ENCODE measurements around the gene ANKRD28.

The ANKRD28 gene

DNA sequence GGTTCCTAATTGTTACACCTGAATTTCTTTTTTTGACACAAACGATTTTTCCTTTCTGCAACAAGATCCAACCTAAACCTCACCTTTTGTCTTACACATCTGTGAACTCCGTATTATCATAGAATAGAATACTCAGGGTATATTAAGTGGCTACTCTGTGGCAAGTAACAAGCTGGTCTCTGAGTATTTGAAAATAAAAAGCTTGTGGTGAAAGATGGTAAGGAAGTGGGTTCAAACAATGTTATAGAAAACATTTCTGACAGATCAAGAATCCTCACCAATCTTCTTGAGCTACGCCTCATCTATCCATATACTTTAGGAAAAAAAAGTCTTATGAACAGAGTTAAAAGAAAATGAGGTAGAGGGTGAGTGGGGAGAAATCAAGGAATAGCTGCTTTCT, 3.5 kb upstream of the ANKRD28 start:
- Histone ChIP-seq H3K9me3 (ENCODE audit: insufficient read depth, low read depth, low read length) (no peaks in the 10 kb centered on the region), H3K4me2 (ENCODE audit: low read depth, low read length, poor library complexity, severe bottlenecking) (peak overlapping the region; percentile 47), H3K27me3 (ENCODE audit: insufficient read depth, low read length, poor library complexity, severe bottlenecking) (no peaks in the 10 kb centered on the region), H3K79me2 (ENCODE audit: insufficient read depth, low read length) (peaks cover 77% of the 10 kb centered on the region), H3K9ac (ENCODE audit: low read depth, low read length, poor library complexity, severe bottlenecking) (peak overlapping the region; percentile 57), H3K9me2 (replicated peaks; ENCODE audit: low read depth, low read length) (no peaks in the 10 kb centered on the region), H2AFZ (ENCODE audit: low read length) (no peak overlapping the region), H3F3A (ENCODE audit: low read depth) (peaks cover 9% of the 10 kb centered on the region; the same call in 1 of the 2 replicates), H3K36me3 (ENCODE audit: insufficient read depth, low read length) (no peaks in the 10 kb centered on the region), H3K4me3 (ENCODE audit: low read length, poor library complexity, severe bottlenecking) (peak overlapping the region; percentile 6), H4K20me1 (ENCODE audit: insufficient read depth, low read length, poor library complexity, severe bottlenecking) (peaks cover 8% of the 10 kb centered on the region), H3K4me1 (ENCODE audit: insufficient read depth, low read length, poor library complexity, severe bottlenecking) (peaks cover 93% of the 10 kb centered on the region)
- TF ChIP-seq, protein P1, sequence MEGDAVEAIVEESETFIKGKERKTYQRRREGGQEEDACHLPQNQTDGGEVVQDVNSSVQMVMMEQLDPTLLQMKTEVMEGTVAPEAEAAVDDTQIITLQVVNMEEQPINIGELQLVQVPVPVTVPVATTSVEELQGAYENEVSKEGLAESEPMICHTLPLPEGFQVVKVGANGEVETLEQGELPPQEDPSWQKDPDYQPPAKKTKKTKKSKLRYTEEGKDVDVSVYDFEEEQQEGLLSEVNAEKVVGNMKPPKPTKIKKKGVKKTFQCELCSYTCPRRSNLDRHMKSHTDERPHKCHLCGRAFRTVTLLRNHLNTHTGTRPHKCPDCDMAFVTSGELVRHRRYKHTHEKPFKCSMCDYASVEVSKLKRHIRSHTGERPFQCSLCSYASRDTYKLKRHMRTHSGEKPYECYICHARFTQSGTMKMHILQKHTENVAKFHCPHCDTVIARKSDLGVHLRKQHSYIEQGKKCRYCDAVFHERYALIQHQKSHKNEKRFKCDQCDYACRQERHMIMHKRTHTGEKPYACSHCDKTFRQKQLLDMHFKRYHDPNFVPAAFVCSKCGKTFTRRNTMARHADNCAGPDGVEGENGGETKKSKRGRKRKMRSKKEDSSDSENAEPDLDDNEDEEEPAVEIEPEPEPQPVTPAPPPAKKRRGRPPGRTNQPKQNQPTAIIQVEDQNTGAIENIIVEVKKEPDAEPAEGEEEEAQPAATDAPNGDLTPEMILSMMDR (conservative IDR thresholded peaks at IDR 0.05; ENCODE audit: low read length): no peak
- TF ChIP-seq EZH2phosphoT487 (IDR thresholded peaks at IDR 0.05; ENCODE audit: borderline replicate concordance): no peak

DNA sequence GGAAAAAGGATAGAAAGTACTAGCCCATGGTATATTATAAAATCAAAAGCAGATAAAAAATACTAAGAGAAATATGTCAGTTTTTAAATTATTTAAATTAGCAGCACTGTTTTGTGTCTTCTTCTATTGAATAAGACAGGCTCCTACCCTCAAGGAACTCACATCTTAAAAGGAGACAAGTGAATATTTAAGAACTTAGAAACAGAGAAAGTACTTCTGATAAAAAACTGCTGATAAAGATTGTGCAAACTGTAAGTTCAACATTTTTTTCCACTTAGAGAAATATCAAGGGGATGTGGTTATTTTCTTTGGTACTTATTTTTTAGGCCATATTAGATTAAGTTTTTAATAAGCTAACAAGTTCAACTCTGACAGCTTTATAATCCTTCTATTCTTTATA, 3.0 kb upstream of the ANKRD28 start:
- Histone ChIP-seq H2AFZ (ENCODE audit: low read length) (no peak overlapping the region), H3K4me2 (ENCODE audit: low read depth, low read length, poor library complexity, severe bottlenecking) (peak overlapping the region; percentile 47), H3K9ac (ENCODE audit: low read depth, low read length, poor library complexity, severe bottlenecking) (peak overlapping the region; percentile 57), H3K9me2 (replicated peaks; ENCODE audit: low read depth, low read length) (no peaks in the 10 kb centered on the region), H3K27me3 (ENCODE audit: insufficient read depth, low read length, poor library complexity, severe bottlenecking) (no peaks in the 10 kb centered on the region), H3K4me1 (ENCODE audit: insufficient read depth, low read length, poor library complexity, severe bottlenecking) (peaks cover 91% of the 10 kb centered on the region), H3K9me3 (ENCODE audit: insufficient read depth, low read depth, low read length) (no peaks in the 10 kb centered on the region), H4K20me1 (ENCODE audit: insufficient read depth, low read length, poor library complexity, severe bottlenecking) (peaks cover 13% of the 10 kb centered on the region), H3K36me3 (ENCODE audit: insufficient read depth, low read length) (no peaks in the 10 kb centered on the region), H3F3A (ENCODE audit: low read depth) (peaks cover 9% of the 10 kb centered on the region; the same call in 1 of the 2 replicates), H3K4me3 (ENCODE audit: low read length, poor library complexity, severe bottlenecking) (peak overlapping the region; percentile 6), H3K79me2 (ENCODE audit: insufficient read depth, low read length) (peaks cover 77% of the 10 kb centered on the region)
- TF ChIP-seq, protein P1 (conservative IDR thresholded peaks at IDR 0.05; ENCODE audit: low read length): no peak
- no peak for TF ChIP-seq EZH2phosphoT487 (IDR thresholded peaks at IDR 0.05; ENCODE audit: borderline replicate concordance)

DNA sequence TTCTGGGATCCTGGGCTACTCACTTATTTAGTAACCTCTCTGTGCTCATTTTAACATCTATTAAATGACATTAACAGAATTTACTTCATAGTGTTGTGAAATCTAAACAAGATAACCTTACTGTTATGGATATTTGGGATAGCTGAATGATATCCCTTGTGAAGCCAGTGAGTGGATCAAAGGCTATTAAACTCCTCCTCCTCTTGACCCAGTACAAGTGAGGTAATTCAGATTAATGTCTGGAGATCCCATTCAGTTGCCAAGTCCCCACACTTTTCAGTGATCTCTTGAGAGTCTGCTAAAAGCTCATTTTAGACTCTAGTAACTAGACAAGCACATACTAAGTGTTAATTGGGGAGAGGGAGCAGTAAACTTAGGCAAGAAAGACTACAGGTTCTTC, 2.5 kb upstream of the ANKRD28 start:
- Histone ChIP-seq H3K9ac (ENCODE audit: low read depth, low read length, poor library complexity, severe bottlenecking) (peak overlapping the region; percentile 57), H3F3A (ENCODE audit: low read depth) (peaks cover 9% of the 10 kb centered on the region; the same call in 1 of the 2 replicates), H3K4me2 (ENCODE audit: low read depth, low read length, poor library complexity, severe bottlenecking) (peak overlapping the region; percentile 47), H3K9me2 (replicated peaks; ENCODE audit: low read depth, low read length) (no peaks in the 10 kb centered on the region), H2AFZ (ENCODE audit: low read length) (no peak overlapping the region), H3K9me3 (ENCODE audit: insufficient read depth, low read depth, low read length) (no peaks in the 10 kb centered on the region), H3K79me2 (ENCODE audit: insufficient read depth, low read length) (peaks cover 77% of the 10 kb centered on the region), H3K27me3 (ENCODE audit: insufficient read depth, low read length, poor library complexity, severe bottlenecking) (no peaks in the 10 kb centered on the region), H4K20me1 (ENCODE audit: insufficient read depth, low read length, poor library complexity, severe bottlenecking) (peaks cover 18% of the 10 kb centered on the region), H3K4me1 (ENCODE audit: insufficient read depth, low read length, poor library complexity, severe bottlenecking) (peaks cover 92% of the 10 kb centered on the region), H3K36me3 (ENCODE audit: insufficient read depth, low read length) (no peaks in the 10 kb centered on the region), H3K4me3 (ENCODE audit: low read length, poor library complexity, severe bottlenecking) (peak overlapping the region; percentile 6)
- TF ChIP-seq EZH2phosphoT487 (IDR thresholded peaks at IDR 0.05; ENCODE audit: borderline replicate concordance): no peak
